Adrenal gland (tissue), 12 donors: ENCODE results near the gene STX8. TPM values are rescaled to one million over a fixed set of nuclear protein-coding genes. Genes with fewer than 3 reads are reported as not detected.
"Not testable (repeated sequence)": the region's sequence is repeated elsewhere in the genome, so short reads cannot be mapped to it uniquely, and the experiment has no call there.

Source experiments
- DNase-seq, 7 donors: peaks; one replicate each; pipeline ENCODE4 v3.0.0-alpha.2; 2019 to 2020
- H3K27ac ChIP-seq, 5 donors: fragments of 200-600 bp; sonication (generic) in 4 of 5; 1 replicate in 3 of 5; 2 replicates in 2 of 5; pipeline versions ENCODE4 v1.5.1 to v1.8.0; 2016 to 2020; ENCODE audit warnings: mild to moderate bottlenecking in 1 of 5
- H3K27me3 ChIP-seq: fragments of 200-600 bp; 2 replicates; pipeline ENCODE4 v1.8.0; 2021
- H3K36me3 ChIP-seq, 2 donors: fragments of 200-600 bp; replicated peaks in 1 of 2; 1 replicate in 1 of 2; 2 replicates in 1 of 2; pipeline versions ENCODE4 v1.5.1 to v1.8.0; 2018 to 2022
- H3K4me1 ChIP-seq, 2 donors: fragments of 200-600 bp; replicated peaks in 1 of 2; 1 replicate in 1 of 2; 2 replicates in 1 of 2; pipeline versions ENCODE4 v1.5.1 to v1.8.0; 2018 to 2021
- H3K4me3 ChIP-seq, 4 donors: fragments of 200-600 bp; sonication (generic) in 3 of 4; one replicate each; pipeline ENCODE4 v1.5.1; 2016 to 2018
- H3K9me3 ChIP-seq, 3 donors: fragments of 200-600 bp; sonication (generic) in 1 of 3; replicated peaks in 1 of 3; 1 replicate in 2 of 3; 2 replicates in 1 of 3; pipeline versions ENCODE4 v1.5.1 to v1.8.0; 2016 to 2021
- POLR2A ChIP-seq, 2 donors: fragments of 450-650 bp; IDR thresholded peaks; one replicate each; pipeline ENCODE4 v1.6.1; 2017; ENCODE audit warnings: antibody characterized with exemption in 2 of 2, mild to moderate bottlenecking in 2 of 2, moderate library complexity in 1 of 2
- WGBS, 4 donors: extraction: QIAGEN DNeasy Blood & Tissue Kit in 2 of 4; methylation state at CpG; one replicate each; pipeline versions ENCODE4 v1.1.5 to v1.1.7; 2013 to 2017; 5-methylcytosine and 5-hydroxymethylcytosine counted together
- intact Hi-C, 2 donors: fragments of 100-400 bp; cut with DNase I; formaldehyde crosslinking; loops; one replicate each; pipeline versions ENCODE4 v1.14.1 to v1.15.0; 2022 to 2023
- polyA plus RNA-seq, 3 donors: library from polyadenylated mRNA; stranded (reverse); fragments of 200-250 nt in 2 of 3; fragments of 350-450 nt in 1 of 3; fragmentation: Illumina TruSeq in 1 of 3; extraction: RNeasy Lipid Tissue Mini Kit (QIAGEN cat#74804) in 1 of 3; gene quantifications; one replicate each; pipeline ENCODE4 v1.2.3, GENCODE V29; 2013 to 2014
- total RNA-seq, 9 donors: library from RNA; depleted of rRNA in 4 of 9; stranded (reverse); fragments of >200 nt in 4 of 9; fragments of 120-200 nt in 1 of 9; fragmentation: NEBNext Ultra II Directional in 1 of 9; extraction: Animal tissue kit (Norgen Biotek cat#: 25700) in 1 of 9; gene quantifications; one replicate each; pipeline versions ENCODE4 v1.1.0 to v1.2.4, GENCODE V29; 2013 to 2023
- TF ChIP-seq, protein P1 (sequence below), 6 experiments: fragments of 450-650 bp in 4 of 6; fragments of 200-600 bp in 2 of 6; sonication (generic) in 1 of 6; IDR thresholded peaks; 1 replicate in 5 of 6; 2 replicates in 1 of 6; pipeline versions ENCODE4 v1.5.1 to v1.8.0; 2016 to 2021; ENCODE audit warnings: antibody characterized with exemption in 6 of 6, mild to moderate bottlenecking in 2 of 6, moderate library complexity in 1 of 6
- donor health status: healthy with polysubstance abuse.
- donor health status: Bipolar disorder and iron deficiency.
- donor health status: DM: yes; HTN: yes; CAD: no.
- donor health status: DM: no; HTN: no; CAD: no.
- donor health status: DM: no; HTN: no; CAD: no.
- donor health status: DM: yes; HTN: yes; CAD: no.

The STX8 gene
- total and polyA plus RNA-seq, 12 donors: 21.9 to 94.1 (median 72.3) TPM

DNA sequence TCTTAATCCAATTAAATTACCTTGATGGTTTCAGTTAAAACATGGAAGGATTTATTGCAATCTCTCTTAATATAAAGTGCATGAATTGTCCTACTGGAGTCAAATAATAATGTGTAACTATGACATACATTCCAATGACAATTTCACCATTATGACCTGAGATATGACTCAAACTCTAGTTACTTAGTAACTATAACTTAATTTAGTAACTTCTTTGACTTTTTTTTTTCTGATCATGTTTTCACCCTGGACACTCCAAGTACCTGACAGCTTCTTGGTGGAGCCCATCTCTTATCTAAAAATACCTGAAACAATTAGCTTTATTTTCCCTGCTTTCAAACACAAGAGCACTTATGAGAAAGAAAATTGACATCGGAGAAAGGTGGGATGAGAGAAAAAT lies 123.7 kb downstream of the STX8 start:
- Histone ChIP-seq H3K4me3 (no peak overlapping the region), H3K36me3 (no peaks in the 10 kb centered on the region), H3K4me1 (peaks cover 0 to 4% of the 10 kb centered on the region in 2 donors), H3K27me3 (no peaks in the 10 kb centered on the region), H3K9me3 (no peaks in the 10 kb centered on the region), H3K27ac (no peak overlapping the region)
- TF ChIP-seq, protein P1, sequence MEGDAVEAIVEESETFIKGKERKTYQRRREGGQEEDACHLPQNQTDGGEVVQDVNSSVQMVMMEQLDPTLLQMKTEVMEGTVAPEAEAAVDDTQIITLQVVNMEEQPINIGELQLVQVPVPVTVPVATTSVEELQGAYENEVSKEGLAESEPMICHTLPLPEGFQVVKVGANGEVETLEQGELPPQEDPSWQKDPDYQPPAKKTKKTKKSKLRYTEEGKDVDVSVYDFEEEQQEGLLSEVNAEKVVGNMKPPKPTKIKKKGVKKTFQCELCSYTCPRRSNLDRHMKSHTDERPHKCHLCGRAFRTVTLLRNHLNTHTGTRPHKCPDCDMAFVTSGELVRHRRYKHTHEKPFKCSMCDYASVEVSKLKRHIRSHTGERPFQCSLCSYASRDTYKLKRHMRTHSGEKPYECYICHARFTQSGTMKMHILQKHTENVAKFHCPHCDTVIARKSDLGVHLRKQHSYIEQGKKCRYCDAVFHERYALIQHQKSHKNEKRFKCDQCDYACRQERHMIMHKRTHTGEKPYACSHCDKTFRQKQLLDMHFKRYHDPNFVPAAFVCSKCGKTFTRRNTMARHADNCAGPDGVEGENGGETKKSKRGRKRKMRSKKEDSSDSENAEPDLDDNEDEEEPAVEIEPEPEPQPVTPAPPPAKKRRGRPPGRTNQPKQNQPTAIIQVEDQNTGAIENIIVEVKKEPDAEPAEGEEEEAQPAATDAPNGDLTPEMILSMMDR (IDR thresholded peaks at IDR 0.05): no peak
- no peak for TF ChIP-seq POLR2A (IDR thresholded peaks at IDR 0.05)
- intact Hi-C loops: no loop called here
- 87 to 100% (median 98%) methylated on average over 1 of the region's 1 CpG for WGBS, 4 donors
- no peak for DNase-seq

DNA sequence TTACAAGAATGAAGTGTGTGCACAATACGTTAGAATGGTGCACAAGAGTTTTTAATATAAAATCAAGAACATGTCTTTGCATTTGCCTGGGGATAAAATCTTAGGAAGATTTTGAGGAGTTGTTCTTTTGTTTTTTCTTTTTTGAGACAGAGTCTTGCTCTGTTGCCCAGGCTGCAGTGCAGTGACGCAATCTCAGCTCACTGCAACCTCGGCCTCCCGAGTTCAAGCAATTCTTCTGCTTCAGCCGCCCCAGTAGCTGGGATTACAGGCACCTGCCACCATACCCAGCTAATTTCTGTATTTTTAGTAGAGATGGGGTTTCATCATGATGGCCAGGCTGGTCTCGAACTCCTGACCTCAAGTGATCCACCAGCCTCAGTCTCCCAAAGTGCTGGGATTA lies 128.3 kb downstream of the STX8 start:
- H3K9me3 ChIP-seq, H3K4me1 ChIP-seq, intact Hi-C loops, H3K36me3 ChIP-seq, DNase-seq, H3K27me3 ChIP-seq, H3K4me3 ChIP-seq, H3K27ac ChIP-seq: not testable (repeated sequence)
- WGBS, 4 donors: 89 to 94% (median 91%) methylated on average over 6 of the region's 6 CpGs

DNA sequence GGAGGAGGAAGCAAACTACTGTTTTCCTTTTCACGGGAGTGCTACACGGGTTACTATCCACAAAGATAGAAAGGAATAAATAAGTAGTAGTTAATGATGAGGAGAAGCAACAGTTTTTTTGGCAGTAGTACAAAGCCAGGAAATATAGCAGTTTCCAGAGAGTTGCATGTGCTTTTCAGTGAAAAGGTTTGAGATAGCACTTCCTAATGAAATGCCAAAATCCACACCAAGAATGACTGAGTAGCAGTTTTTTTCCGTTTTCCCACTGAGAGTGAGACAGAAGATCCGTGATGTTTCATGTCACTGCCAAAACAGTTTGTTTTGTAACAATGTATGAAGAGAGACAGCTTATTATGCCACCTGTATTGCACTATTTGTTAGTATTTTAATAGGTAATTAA lies 129.1 kb downstream of the STX8 start:
- H3K36me3 ChIP-seq: no peaks in the 10 kb centered on the region
- H3K27ac ChIP-seq: no peak overlapping the region
- H3K4me3 ChIP-seq: no peak overlapping the region
- H3K4me1 ChIP-seq: peaks cover 0 to 6% of the 10 kb centered on the region in 2 donors
- TF ChIP-seq POLR2A (IDR thresholded peaks at IDR 0.05): no peak
- TF ChIP-seq, protein P1 (IDR thresholded peaks at IDR 0.05): no peak
- H3K9me3 ChIP-seq: no peaks in the 10 kb centered on the region
- no peaks in the 10 kb centered on the region for H3K27me3 ChIP-seq
- WGBS, 4 donors: 65 to 76% (median 71%) methylated on average over 4 of the region's 4 CpGs
- intact Hi-C loops: no loop called here
- DNase-seq: no peak

DNA sequence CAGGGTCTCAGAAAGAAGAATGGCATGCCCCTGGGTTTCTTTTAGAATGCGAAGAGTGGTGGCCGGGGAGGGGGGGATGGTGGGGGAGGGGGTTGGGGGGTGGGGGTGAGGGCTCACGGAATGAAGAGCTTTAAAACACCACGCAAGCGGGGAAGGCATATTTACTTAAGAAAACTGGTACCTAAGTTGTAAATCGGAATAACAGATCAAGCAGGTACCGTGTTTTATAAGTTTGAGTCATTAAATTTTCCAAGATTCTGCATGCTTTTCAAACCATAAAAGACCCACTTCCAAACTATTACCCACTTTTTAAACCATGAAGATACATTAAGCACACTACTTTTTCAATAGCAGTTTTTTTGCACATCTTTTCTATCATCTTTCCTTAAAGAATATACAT lies 130.2 kb downstream of the STX8 start:
- WGBS, 4 donors: 77 to 87% (median 86%) methylated on average over 7 of the region's 7 CpGs

DNA sequence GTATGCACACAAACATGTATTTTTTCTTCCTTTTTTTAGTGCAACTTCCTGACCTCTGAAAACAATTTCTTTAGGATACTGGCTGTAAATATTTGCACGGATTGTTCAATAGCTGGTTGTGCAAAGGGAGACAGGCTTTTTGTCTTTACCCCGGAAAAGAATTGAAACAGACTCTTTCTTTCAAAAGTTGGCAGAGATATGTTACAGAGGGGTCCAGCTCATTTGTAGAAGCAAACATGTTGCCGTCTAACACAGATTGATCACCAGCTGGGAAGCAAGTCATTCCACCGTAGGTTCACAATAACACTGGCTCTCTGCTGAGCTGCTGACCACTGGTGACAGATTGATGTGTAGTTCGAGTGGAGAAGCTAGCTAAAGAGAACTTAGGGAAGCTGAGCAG lies 130.9 kb downstream of the STX8 start:
- TF ChIP-seq, protein P1 (IDR thresholded peaks at IDR 0.05): no peak
- TF ChIP-seq POLR2A (IDR thresholded peaks at IDR 0.05): no peak
- intact Hi-C loops: no loop called here
- Histone ChIP-seq H3K36me3 (no peaks in the 10 kb centered on the region), H3K9me3 (no peaks in the 10 kb centered on the region), H3K4me1 (peaks cover 0 to 6% of the 10 kb centered on the region in 2 donors), H3K4me3 (no peak overlapping the region), H3K27me3 (no peaks in the 10 kb centered on the region), H3K27ac (no peak overlapping the region)
- no peak for DNase-seq
- WGBS, 4 donors: 75 to 79% (median 78%) methylated on average over 5 of the region's 5 CpGs

More for the DNA sequence above, 130.2 kb downstream of the STX8 start:
- Histone ChIP-seq H3K4me1 (peaks cover 0 to 6% of the 10 kb centered on the region in 2 donors), H3K27ac (no peak overlapping the region), H3K4me3 (no peak overlapping the region), H3K36me3 (no peaks in the 10 kb centered on the region), H3K27me3 (no peaks in the 10 kb centered on the region), H3K9me3 (no peaks in the 10 kb centered on the region)
- intact Hi-C loops: no loop called here
- no peak for DNase-seq
- TF ChIP-seq, protein P1 (IDR thresholded peaks at IDR 0.05): no peak
- no peak for TF ChIP-seq POLR2A (IDR thresholded peaks at IDR 0.05)
